Thymus (tissue), 11 donors: Measurements from ENCODE around the gene EXOC6B. TPM values are rescaled to one million over a fixed set of nuclear protein-coding genes. Genes with fewer than 3 reads are reported as not detected.
"Not testable (repeated sequence)": the region's sequence is repeated elsewhere in the genome, so short reads cannot be mapped to it uniquely, and the experiment has no call there.

Experiments used
- DNase-seq, 9 donors: peaks; one replicate each; pipeline ENCODE4 v3.0.0-alpha.2; 2013; ENCODE audit warnings: low spot score in 9 of 9, low read depth in 6 of 9, missing footprints in 1 of 9
- H3K27ac ChIP-seq, 2 donors: one replicate each; pipeline ENCODE4 v1.5.1; 2013; ENCODE audit warnings: control low read depth in 1 of 2, low read depth in 1 of 2, low read length in 1 of 2, mild to moderate bottlenecking in 1 of 2, moderate library complexity in 1 of 2
- H3K27me3 ChIP-seq, 2 donors: one replicate each; pipeline ENCODE4 v1.5.1; 2013; ENCODE audit warnings: low read length in 1 of 2; ENCODE audit not compliant: control insufficient read depth in 2 of 2, insufficient read depth in 1 of 2
- H3K36me3 ChIP-seq, 2 donors: one replicate each; pipeline ENCODE4 v1.5.1; 2013; ENCODE audit warnings: low read length in 1 of 2, mild to moderate bottlenecking in 1 of 2, moderate library complexity in 1 of 2; ENCODE audit not compliant: control insufficient read depth in 2 of 2, insufficient read depth in 2 of 2
- H3K4me1 ChIP-seq, 2 donors: one replicate each; pipeline ENCODE4 v1.5.1; 2013; ENCODE audit warnings: low read length in 2 of 2; ENCODE audit not compliant: control insufficient read depth in 2 of 2, insufficient read depth in 2 of 2
- H3K4me3 ChIP-seq, 2 donors: one replicate each; pipeline ENCODE4 v1.5.1; 2013; ENCODE audit warnings: low read length in 2 of 2, control low read depth in 1 of 2, mild to moderate bottlenecking in 1 of 2
- H3K9me3 ChIP-seq, 2 donors: one replicate each; pipeline ENCODE4 v1.5.1; 2013; ENCODE audit warnings: low read length in 1 of 2, mild to moderate bottlenecking in 1 of 2; ENCODE audit not compliant: control insufficient read depth in 2 of 2, insufficient read depth in 1 of 2
- WGBS: extraction: QIAGEN DNeasy Blood & Tissue Kit; methylation state at CpG from one replicate; pipeline ENCODE4 v1.1.7; 2013; 5-methylcytosine and 5-hydroxymethylcytosine counted together
- polyA plus RNA-seq: library from polyadenylated mRNA; stranded (reverse); fragments of 200-250 nt; gene quantifications from one replicate; pipeline ENCODE4 v1.2.3, GENCODE V29; 2013
- total RNA-seq: library from RNA; stranded (reverse); fragments of 120-200 nt; gene quantifications from one replicate; pipeline ENCODE4 v1.2.4, GENCODE V29; 2013
- donor health status: healthy.

Gene EXOC6B
- total and polyA plus RNA-seq, 2 donors = 5.0 to 6.2 TPM

DNA sequence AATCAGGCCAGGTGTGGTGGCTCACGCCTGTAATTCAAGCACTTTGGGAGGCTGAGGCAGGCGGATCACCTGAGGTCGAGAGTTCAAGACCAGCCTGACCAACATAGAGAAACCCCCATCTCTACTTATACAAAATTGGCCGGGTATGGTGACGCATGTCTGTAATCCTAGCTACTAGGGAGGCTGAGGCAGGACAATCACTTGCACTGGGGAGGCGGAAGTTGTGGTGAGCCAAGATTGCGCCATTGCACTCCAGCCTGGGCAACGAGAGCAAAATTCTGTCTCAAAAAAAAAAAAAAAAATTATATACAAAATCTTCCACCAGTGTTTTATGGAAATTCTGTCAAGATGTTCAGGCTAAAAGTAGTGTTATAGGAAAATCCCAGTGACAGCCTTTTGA, 290.2 kb downstream of the EXOC6B start:
- H3K9me3 ChIP-seq, H3K27ac ChIP-seq, H3K4me1 ChIP-seq, H3K36me3 ChIP-seq, DNase-seq, H3K4me3 ChIP-seq, H3K27me3 ChIP-seq: not testable (repeated sequence)
- WGBS = 98% methylated on average over 8 of the region's 8 CpGs

GRCh38 chr2:72533765-72534164, 292.1 kb downstream of the EXOC6B start:
- WGBS = 90% methylated on average over 1 of the region's 1 CpG
- Histone ChIP-seq H3K4me3 (no peak overlapping the region), H3K27me3 (no peaks in the 10 kb centered on the region), H3K9me3 (no peaks in the 10 kb centered on the region), H3K27ac (no peak overlapping the region), H3K36me3 (no peaks in the 10 kb centered on the region), H3K4me1 (no peaks in the 10 kb centered on the region)
- no peak for DNase-seq

DNA sequence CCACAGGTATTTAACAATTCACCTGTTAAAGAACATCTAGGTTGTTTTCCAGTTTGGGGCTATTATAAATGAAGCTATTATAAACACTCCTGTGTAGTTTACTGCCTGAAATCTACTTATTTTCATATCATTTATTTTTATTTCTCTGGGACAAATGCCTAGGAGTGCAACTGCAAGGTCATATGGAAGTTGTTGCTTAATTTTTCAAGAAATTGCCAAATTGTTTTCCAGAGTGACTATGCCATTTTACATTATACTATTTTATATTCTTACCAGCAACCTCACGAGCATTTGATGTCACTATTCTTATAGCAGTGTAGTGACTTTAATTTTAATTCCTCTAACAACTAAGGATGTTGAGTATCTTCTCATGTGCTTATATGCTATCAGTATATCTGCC, 298.4 kb downstream of the EXOC6B start:
- WGBS = 45% methylated on average over 1 of the region's 1 CpG

GRCh38 chr2:72526623-72527022, 299.2 kb downstream of the EXOC6B start:
- no peaks in the 10 kb centered on the region for H3K9me3 ChIP-seq
- H3K27me3 ChIP-seq = no peaks in the 10 kb centered on the region
- H3K4me1 ChIP-seq = no peaks in the 10 kb centered on the region
- no peak overlapping the region for H3K4me3 ChIP-seq
- no peak for DNase-seq
- no peaks in the 10 kb centered on the region for H3K36me3 ChIP-seq
- 93% methylated on average over 1 of the region's 1 CpG for WGBS
- H3K27ac ChIP-seq = no peak overlapping the region

More for the DNA sequence above, 298.4 kb downstream of the EXOC6B start:
- H3K4me3 ChIP-seq = no peak overlapping the region
- no peaks in the 10 kb centered on the region for H3K9me3 ChIP-seq
- no peaks in the 10 kb centered on the region for H3K4me1 ChIP-seq
- H3K27ac ChIP-seq = no peak overlapping the region
- H3K36me3 ChIP-seq = no peaks in the 10 kb centered on the region
- no peaks in the 10 kb centered on the region for H3K27me3 ChIP-seq
- no peak for DNase-seq

GRCh38 chr2:72524071-72524470, 301.8 kb downstream of the EXOC6B start:
- H3K9me3 ChIP-seq = no peaks in the 10 kb centered on the region
- DNase-seq = no peak
- WGBS = 96% methylated on average over 2 of the region's 2 CpGs
- H3K36me3 ChIP-seq = no peaks in the 10 kb centered on the region
- no peak overlapping the region for H3K4me3 ChIP-seq
- no peaks in the 10 kb centered on the region for H3K4me1 ChIP-seq
- no peaks in the 10 kb centered on the region for H3K27me3 ChIP-seq
- no peak overlapping the region for H3K27ac ChIP-seq

GRCh38 chr2:72515696-72516095, 310.1 kb downstream of the EXOC6B start:
- H3K4me3 ChIP-seq = no peak overlapping the region
- 96% methylated on average over 3 of the region's 3 CpGs for WGBS
- H3K4me1 ChIP-seq = no peaks in the 10 kb centered on the region
- DNase-seq = no peak
- no peaks in the 10 kb centered on the region for H3K27me3 ChIP-seq
- H3K9me3 ChIP-seq = no peaks in the 10 kb centered on the region
- no peak overlapping the region for H3K27ac ChIP-seq
- no peaks in the 10 kb centered on the region for H3K36me3 ChIP-seq

GRCh38 chr2:72513011-72513410, 312.8 kb downstream of the EXOC6B start:
- no peak overlapping the region for H3K27ac ChIP-seq
- WGBS = 98% methylated on average over 3 of the region's 3 CpGs
- no peaks in the 10 kb centered on the region for H3K27me3 ChIP-seq
- no peaks in the 10 kb centered on the region for H3K9me3 ChIP-seq
- DNase-seq = no peak
- no peaks in the 10 kb centered on the region for H3K4me1 ChIP-seq
- no peak overlapping the region for H3K4me3 ChIP-seq
- no peaks in the 10 kb centered on the region for H3K36me3 ChIP-seq

DNA sequence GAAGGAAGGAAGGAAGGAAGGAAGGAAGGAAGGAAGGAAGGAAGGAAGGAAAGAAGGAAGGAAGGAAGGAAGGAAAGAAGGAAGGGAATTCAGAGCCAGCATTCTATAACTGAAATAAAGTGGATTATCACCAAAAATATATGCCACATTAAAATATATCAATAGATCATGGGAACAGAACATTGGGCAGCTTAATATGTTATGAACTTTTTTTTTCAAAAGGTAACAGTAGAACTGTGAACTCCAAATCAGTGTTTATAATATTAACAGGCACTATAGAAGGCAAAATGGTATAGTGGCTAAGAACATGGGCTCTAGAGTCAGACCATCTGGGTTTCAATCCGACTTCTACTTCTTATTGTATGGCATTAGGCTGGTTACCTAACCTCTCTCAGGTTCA, 313.5 kb downstream of the EXOC6B start:
- Histone ChIP-seq H3K4me3 (no peak overlapping the region), H3K9me3 (no peaks in the 10 kb centered on the region), H3K27ac (no peak overlapping the region), H3K36me3 (no peaks in the 10 kb centered on the region), H3K4me1 (no peaks in the 10 kb centered on the region), H3K27me3 (no peaks in the 10 kb centered on the region)
- no peak for DNase-seq
- WGBS = 92% methylated on average over 1 of the region's 1 CpG

GRCh38 chr2:72511906-72512305, 313.9 kb downstream of the EXOC6B start:
- Histone ChIP-seq H3K36me3 (no peaks in the 10 kb centered on the region), H3K9me3 (no peaks in the 10 kb centered on the region), H3K27me3 (no peaks in the 10 kb centered on the region), H3K4me3 (no peak overlapping the region), H3K4me1 (no peaks in the 10 kb centered on the region), H3K27ac (no peak overlapping the region)
- no peak for DNase-seq
- 94% methylated on average over 1 of the region's 1 CpG for WGBS

DNA sequence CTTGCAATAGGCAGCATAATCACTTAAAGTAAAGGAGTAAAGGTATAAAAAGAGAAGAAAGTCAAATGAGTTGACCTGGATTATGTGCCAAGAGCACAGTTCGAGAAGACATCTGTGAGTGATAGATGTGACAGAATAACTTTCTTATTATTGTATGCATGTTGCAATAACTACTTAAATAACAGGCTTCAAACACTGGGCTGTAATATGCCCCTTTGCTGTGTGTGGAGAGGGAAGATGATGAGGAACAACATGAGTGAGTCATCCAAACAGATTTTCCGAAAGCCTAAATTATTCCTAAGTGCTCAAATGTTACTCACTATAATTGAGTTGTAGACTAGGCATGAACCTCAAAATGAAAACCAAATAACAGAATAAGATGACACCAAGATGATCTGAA, 328.1 kb downstream of the EXOC6B start:
- Histone ChIP-seq H3K4me1 (no peaks in the 10 kb centered on the region), H3K27me3 (no peaks in the 10 kb centered on the region), H3K4me3 (no peak overlapping the region), H3K36me3 (no peaks in the 10 kb centered on the region), H3K9me3 (no peaks in the 10 kb centered on the region), H3K27ac (no peak overlapping the region)
- 91% methylated on average over 2 of the region's 2 CpGs for WGBS
- DNase-seq = no peak
